ENCODE data around the gene ARID1B.
A peak's percentile ranks its signal among the peaks of the same experiment; 100 is the strongest.

Gene ARID1B

DNA sequence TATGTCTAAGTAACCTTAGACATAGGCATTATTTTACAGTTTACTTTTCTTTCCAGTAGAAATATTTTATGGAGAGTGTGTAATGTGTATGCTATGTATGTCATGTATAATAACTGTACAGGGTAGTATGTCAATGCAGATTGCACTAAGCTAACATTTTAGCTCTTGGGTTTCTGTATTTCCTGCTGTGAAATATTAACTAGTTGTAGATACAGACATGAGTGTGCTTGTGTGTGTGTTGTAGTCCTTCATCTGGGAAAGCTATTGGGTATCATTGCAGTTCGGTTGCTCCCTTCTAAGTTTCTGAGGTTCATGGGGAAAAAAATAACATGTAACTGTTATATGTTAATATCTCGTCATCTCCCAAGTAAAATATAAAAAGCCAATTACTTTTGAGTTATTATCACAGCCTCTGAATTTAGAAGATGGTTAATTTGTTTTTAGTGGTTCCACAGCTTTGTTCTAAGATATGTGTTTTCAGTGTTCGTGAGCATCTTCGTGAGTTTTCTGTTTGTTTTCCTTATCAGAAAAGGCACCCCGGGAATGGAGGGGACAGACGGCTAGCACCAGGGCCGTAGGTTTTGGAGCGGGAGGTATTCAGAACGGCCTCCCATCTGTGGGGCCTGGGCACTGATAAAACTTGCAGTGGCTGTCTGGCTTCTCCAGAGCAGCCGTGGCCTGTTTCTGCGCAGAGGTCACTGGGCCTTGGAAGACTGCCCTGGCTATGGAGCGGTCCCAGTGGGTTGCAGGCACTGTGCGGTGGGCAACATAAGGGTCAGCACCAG lies 215.0 kb downstream of the ARID1B start:
- peak in 1 of 2 experiments; percentile 33 for DNase-seq (ENCODE audit: low read depth in 2 of 2)

- DNase-seq (ENCODE audit: low read depth in 2 of 2), result no peak
Measured at GRCh38 chr6:156993713-156994112, 216.5 kb downstream of the ARID1B start.

- DNase-seq (ENCODE audit: low read depth in 2 of 2), result no peak
Measured at GRCh38 chr6:156994215-156995076, 217.3 kb downstream of the ARID1B start.

- DNase-seq (ENCODE audit: low read depth in 2 of 2), result no peak
Measured at GRCh38 chr6:156995502-156995901, 218.3 kb downstream of the ARID1B start.

GRCh38 chr6:156996265-156996664 lies 219.1 kb downstream of the ARID1B start:
- no peak for DNase-seq (ENCODE audit: low read depth in 2 of 2)

- DNase-seq (ENCODE audit: low read depth in 2 of 2), result no peak
Measured at GRCh38 chr6:156998794-156999330, 221.7 kb downstream of the ARID1B start.

DNA sequence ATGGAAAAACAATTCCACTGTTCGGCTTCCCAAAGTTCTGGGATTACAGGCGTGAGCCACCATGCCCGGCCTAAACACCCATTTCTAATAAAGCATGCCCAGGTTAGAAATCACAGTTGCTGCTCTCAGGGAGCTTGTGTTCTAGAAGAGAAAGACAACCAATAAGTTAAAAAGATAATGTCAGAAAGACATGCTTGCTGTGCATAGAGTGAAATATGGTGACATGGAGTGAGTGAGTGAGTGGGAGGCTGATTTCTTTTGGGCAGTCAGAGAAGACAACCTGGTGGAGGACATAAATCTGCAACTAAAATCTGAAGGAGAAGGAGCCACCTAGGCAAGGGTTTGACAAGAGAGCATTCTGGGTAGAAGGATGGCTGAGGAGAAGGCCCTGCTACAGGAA lies 222.6 kb downstream of the ARID1B start:
- DNase-seq (ENCODE audit: low read depth in 2 of 2), result no peak

- no peak for DNase-seq (ENCODE audit: low read depth in 2 of 2)
Measured at GRCh38 chr6:157001716-157002115, 224.5 kb downstream of the ARID1B start.

DNA sequence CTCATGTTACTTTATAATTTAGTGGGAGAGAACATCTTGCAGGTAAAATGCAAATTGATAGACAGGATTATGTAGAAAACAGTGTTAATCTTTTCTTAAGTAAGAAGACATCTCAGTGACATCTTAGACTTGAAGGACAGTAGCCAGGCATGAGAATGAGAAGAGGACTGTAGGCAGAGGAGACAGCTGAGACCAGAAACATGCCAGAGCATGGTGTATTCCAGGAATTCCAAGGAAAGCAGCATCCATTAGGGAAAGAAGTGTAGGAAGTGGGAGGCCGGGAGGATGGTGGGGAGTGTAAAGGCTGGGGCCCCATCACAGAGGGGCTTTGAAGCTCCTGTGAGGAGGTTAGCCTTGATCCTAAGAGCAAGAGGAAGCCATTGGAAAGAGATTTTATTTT lies 225.6 kb downstream of the ARID1B start:
- DNase-seq (ENCODE audit: low read depth in 2 of 2), result no peak

GRCh38 chr6:157005940-157006339 lies 228.8 kb downstream of the ARID1B start:
- no peak for DNase-seq (ENCODE audit: low read depth in 2 of 2)

DNA sequence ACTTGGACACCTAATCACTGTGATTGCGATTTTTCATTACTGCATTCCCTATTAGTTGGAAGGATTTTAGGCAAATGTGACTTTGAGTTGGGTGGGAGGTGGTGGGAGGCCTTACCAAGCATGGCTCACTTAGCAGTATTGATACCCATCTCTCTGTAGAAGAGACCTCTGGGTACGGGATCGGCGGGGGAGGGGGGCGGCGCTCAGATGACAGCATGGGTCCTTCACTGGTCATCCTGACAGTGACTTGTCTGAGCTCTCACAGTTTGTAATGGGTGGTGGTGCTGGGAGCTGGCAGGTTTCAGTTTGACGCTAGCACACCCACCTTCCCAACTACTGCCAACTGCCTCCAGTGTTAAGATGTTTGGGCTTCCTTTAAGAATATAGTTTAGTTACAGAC lies 231.4 kb downstream of the ARID1B start:
- no peak for DNase-seq (ENCODE audit: low read depth in 2 of 2)

- no peak for DNase-seq (ENCODE audit: low read depth in 2 of 2)
Measured at GRCh38 chr6:157012355-157012754, 235.2 kb downstream of the ARID1B start.

DNA sequence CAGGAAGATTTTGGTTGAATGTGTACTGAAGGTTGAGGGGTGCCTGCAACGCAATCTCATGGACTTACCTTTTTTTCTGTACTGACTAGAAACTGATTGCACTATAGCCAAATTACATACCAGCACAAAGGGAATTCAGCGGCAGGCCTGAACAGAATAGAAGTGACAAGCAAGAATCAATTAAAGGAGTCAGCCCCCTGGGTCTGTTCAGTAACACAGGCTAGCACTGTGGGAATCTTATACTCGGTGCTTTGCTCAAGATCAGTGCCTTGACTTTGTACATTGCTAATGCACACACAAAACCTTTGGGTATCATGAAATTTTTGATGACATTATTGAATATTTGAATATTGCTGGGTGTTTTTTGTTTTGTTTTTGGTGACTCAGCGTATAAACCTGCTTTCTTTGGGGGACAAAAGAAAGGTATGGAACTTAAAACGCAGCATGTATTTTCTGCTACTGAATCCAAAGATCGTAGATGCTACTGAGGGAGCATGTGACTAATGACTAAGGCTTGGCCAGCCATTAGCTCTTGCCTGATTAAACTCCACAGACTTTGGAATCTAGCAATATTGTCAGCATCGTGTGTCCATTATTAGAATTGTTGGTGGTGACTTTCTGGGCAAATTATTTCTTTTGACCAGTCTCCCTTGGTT lies 236.6 kb downstream of the ARID1B start:
- no peak for DNase-seq (ENCODE audit: low read depth in 2 of 2)

DNA sequence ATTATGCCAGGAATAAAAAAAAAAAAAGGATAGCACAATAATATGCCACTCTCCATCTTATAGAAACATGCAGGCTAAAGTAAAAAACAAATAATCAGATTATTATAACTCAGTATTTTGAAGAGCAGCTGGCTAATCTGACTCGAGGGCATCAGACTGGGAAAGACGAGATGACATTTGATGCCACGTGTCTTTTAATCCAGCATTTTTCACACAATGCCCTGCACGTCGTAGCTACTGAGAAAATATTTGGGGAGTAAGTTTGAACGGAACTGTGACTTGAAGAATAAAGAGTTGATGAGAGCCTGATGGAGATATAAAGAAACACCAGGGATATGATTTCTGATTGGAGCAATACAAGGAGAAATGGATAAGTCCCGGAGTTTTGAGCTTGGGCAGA lies 237.7 kb downstream of the ARID1B start:
- no peak for DNase-seq (ENCODE audit: low read depth in 2 of 2)

- no peak for DNase-seq (ENCODE audit: low read depth in 2 of 2)
Measured at GRCh38 chr6:157017022-157017421, 239.8 kb downstream of the ARID1B start.

DNA sequence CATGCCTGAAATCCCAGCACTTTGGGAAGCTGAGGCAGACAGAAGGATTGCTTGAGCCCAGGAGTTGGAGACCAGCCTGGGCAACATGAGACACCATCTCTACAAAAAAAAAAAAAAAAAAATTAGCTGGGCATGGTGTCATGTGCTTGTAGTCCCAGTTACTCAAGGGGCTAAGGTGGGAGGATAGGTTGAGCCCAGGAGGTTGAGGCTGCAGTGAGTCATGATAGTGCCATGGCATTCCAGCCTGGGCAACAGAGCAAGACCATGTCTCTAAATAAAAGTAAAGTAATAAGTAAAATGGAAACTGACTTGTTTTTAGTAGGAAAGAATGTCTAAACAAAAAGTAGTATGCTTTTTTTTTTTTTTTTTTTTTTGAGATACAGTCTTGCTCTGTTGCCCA lies 240.7 kb downstream of the ARID1B start:
- no peak for DNase-seq (ENCODE audit: low read depth in 2 of 2)

DNA sequence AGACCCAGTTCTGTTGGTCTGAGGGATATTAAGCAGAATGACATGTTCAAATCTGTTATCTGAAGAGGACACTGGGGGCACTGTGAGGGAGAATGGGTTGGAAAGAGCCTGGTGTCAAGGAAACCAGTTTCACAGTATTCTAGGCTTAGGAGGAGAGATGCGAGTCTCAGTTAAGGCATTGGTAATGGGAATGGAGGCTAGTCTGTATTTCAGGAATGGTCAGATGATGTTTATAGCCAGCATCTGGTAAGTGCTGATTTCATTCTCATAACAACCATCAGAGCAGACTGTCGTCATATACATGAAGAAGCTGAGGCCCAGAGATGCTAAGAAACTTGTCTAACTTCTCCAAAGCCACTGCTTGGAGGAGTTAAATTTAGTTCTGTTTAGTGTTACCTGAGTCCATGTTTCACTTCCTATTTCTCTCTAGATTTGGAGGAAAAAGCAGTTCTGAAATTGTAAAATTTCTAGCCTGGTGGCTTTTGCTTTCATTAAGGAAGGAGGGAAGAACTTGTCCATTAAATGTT lies 242.0 kb downstream of the ARID1B start:
- DNase-seq (ENCODE audit: low read depth in 2 of 2), result no peak

DNA sequence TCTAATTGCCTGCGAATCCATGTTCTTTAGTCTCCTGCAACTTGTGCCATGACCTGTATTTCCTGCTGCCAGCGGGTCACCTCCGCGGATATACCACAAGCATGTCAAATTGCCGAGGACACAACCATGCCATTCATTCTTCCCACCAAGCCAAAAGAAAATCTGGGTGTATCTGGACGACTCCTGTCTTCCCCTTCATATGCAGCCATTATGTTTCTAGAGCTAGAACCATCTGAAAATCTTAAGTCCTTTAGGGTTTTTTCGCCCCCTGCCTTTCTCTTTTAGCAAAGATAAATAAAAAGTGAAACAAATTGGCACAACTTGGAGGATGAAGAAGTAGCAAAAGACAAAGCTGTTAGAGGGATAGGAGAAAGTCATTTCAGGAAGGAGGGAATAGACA lies 242.6 kb downstream of the ARID1B start:
- DNase-seq (ENCODE audit: low read depth in 2 of 2), result peak in 1 of 2 experiments; percentile 19

DNA sequence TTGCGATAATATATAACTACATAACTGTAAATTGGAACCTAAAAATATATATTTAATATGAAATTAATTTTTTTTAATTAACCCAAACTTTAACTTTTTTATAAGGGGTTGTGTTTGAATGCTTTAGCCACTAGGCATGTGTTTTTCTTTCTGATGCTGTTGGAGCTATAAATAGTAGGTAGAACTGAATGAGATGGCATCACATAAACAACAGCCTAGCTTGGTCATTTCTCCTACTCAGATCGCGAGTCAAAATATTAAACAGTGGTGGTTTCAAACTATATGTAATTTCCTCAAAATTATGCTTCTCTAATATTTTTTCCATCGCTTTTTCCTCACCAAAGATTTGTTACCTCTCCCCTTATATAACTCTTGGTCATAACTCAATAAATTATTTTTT lies 243.2 kb downstream of the ARID1B start:
- no peak for DNase-seq (ENCODE audit: low read depth in 2 of 2)

DNA sequence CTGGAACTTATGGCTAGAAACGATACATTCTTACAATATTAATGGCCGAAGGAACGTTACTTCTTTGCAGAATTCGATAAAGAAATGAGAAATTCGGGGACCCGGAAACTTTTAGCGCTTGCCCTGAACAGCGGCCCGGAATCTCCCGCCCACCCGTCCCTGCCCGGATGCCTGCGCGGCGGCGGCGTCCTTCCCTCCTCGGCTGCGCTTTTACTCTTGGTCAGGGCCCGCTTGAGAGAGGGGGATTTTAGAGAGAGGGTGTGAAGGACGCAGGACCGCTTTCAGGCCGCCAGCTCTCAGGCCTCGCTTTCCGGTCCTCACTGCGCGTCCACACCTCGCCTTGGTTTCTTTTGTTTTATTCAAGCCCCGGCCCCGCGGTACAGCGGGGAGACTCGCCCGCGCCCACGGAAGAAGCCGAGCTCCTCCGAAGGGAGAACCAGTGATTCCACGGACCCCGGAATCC lies 243.7 kb downstream of the ARID1B start:
- DNase-seq (ENCODE audit: low read depth in 2 of 2), result peak in 1 of 2 experiments; percentile 18

GRCh38 chr6:157021344-157021992 lies 244.3 kb downstream of the ARID1B start:
- DNase-seq (ENCODE audit: low read depth in 2 of 2), result peak; percentile 80 to 83
